H4 (cell line): Measurements from ENCODE around the gene HOMER2. TPM values are rescaled to one million over a fixed set of nuclear protein-coding genes. Genes with fewer than 3 reads are reported as not detected.

Source experiments
- DNase-seq: peaks from one replicate; pipeline ENCODE4 v3.0.0-alpha.2; 2015; ENCODE audit warnings: low spot score
- total RNA-seq: library from RNA; depleted of rRNA; stranded (reverse); fragments of >200 nt; shearing (Covaris generic); gene quantifications from 2 replicates; pipeline ENCODE4 v1.2.3, GENCODE V29; 2014; rRNA removed

The HOMER2 gene
- total RNA-seq, 1 experiment from 2014 or later = 16.0 TPM

- DNase-seq = no peak
Measured at GRCh38 chr15:82799183-82799841, 153.2 kb downstream of the HOMER2 start.

Other genes starting within 250 kb of the HOMER2 start
- 0.14 and 0.51 TPM in 2 replicates for gene AP3B2, start 242.8 kb downstream of the HOMER2 start, total RNA-seq
- gene FSD2, start 146.7 kb downstream of the HOMER2 start, total RNA-seq = not detected in 2 replicates
- 2.5 and 7.1 TPM in 2 replicates for gene WHAMM, start 143.1 kb downstream of the HOMER2 start, total RNA-seq
- 47.9 and 54.5 TPM in 2 replicates for gene RAMAC, start 33.5 kb upstream of the HOMER2 start, total RNA-seq
- gene C15orf40, start 58.9 kb upstream of the HOMER2 start, total RNA-seq = 27.5 and 39.5 TPM in 2 replicates
- 44.4 and 51.6 TPM in 2 replicates for gene BTBD1, start 114.5 kb upstream of the HOMER2 start, total RNA-seq
- gene TM6SF1, start 154.9 kb upstream of the HOMER2 start, total RNA-seq = 0.04 TPM in 1 of 2 replicates, not detected in the other